GM12891 (cell line): ENCODE results near the gene RBM7.

Source experiments
- PAX5 ChIP-seq: IDR thresholded peaks from 2 replicates; pipeline ENCODE4 v1.6.1; 2011; ENCODE audit warnings: low read length, moderate library complexity, mild to moderate bottlenecking; ENCODE audit not compliant: insufficient read depth, severe bottlenecking
- POLR2A ChIP-seq: IDR thresholded peaks from 2 replicates; pipeline ENCODE4 v1.6.1; 2011; ENCODE audit warnings: low read depth, low read length, control low read depth
- POLR2AphosphoS5 ChIP-seq: IDR thresholded peaks from 2 replicates; pipeline ENCODE4 v1.6.1; 2011; ENCODE audit warnings: low read depth, low read length, control low read depth
- POU2F2 ChIP-seq: IDR thresholded peaks from 2 replicates; pipeline ENCODE4 v1.6.1; 2011; ENCODE audit warnings: low read depth, mild to moderate bottlenecking, control low read depth, low read length, moderate library complexity
- TAF1 ChIP-seq: IDR thresholded peaks from 2 replicates; pipeline ENCODE4 v1.6.1; 2011; ENCODE audit warnings: low read depth, low read length, control low read depth

- no peak for TF ChIP-seq POLR2A
- no peak for TF ChIP-seq POU2F2
- no peak for TF ChIP-seq PAX5
- no peak for TF ChIP-seq TAF1
- TF ChIP-seq POLR2AphosphoS5 = no peak
These were observed 16.0 kb downstream of the RBM7 start for GRCh38 chr11:114416441-114416961.
